ENCODE measurements around the gene ID2. TPM values are rescaled to one million over a fixed set of nuclear protein-coding genes. Genes with fewer than 3 reads are reported as not detected.

ID2 gene
- total RNA-seq, 1 experiment from 2014 or later: 90.9 TPM

DNA sequence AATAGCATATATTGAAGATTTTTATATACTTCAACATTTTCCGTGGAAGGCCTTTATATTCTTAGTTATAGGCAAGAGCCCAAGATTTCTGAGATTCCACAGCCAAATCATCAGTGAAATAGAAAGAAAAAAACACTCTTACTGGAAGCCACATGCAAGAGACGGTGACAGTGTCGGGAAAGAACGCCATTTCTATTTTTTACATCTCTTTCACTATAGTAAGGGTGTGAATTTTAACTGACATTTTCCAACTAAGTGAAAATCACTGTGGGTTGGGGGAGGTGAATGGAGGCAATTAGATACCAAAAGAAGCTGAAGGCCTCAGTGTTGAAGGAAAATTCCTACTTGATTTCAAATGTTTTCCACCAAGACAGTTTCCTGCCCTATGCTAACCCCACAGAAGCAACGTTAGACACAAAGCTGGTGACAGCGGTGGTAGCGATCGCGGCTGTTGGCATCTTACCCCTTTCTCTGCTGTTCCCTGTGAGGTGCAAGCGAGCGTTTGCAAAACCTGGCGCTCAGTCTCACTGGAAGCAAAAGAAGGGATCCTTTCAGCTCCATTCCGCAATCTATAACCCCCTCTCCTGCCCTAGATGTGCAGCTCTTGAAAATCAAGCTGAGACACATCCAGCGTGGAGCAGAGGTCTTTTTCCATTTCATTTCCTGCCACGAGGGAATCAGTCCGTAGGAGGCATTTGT is 20.0 kb downstream of the ID2 start:
- BruUV-seq (replicated peaks): no TSS peak
- H3K4me1 ChIP-seq: no peaks in the 10 kb centered on the region
- H3K4me3 ChIP-seq (ENCODE audit: low read depth, low read length): no peak overlapping the region
- no peaks in the 10 kb centered on the region for H3K27me3 ChIP-seq (replicated peaks; ENCODE audit: control insufficient read depth, insufficient read depth, low read length)
- TF ChIP-seq, protein P1, sequence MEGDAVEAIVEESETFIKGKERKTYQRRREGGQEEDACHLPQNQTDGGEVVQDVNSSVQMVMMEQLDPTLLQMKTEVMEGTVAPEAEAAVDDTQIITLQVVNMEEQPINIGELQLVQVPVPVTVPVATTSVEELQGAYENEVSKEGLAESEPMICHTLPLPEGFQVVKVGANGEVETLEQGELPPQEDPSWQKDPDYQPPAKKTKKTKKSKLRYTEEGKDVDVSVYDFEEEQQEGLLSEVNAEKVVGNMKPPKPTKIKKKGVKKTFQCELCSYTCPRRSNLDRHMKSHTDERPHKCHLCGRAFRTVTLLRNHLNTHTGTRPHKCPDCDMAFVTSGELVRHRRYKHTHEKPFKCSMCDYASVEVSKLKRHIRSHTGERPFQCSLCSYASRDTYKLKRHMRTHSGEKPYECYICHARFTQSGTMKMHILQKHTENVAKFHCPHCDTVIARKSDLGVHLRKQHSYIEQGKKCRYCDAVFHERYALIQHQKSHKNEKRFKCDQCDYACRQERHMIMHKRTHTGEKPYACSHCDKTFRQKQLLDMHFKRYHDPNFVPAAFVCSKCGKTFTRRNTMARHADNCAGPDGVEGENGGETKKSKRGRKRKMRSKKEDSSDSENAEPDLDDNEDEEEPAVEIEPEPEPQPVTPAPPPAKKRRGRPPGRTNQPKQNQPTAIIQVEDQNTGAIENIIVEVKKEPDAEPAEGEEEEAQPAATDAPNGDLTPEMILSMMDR (IDR thresholded peaks at IDR 0.05; ENCODE audit: insufficient read depth in 1 of 2, low read depth in 1 of 2, low read length in 1 of 2, severe bottlenecking in 1 of 2, unreplicated experiment in 1 of 2): no peak
- no peak overlapping the region for H3K4me3 Mint-ChIP-seq (ENCODE audit: unreplicated experiment)
- H3K27ac Mint-ChIP-seq (ENCODE audit: unreplicated experiment): no peak overlapping the region
- intact Hi-C loops (cut with micrococcal nuclease; ENCODE audit: unreplicated experiment): no loop called here
- H3K9me3 Mint-ChIP-seq (ENCODE audit: unreplicated experiment): peaks cover 5% of the 10 kb centered on the region
- no peaks in the 10 kb centered on the region for H3K36me3 ChIP-seq (ENCODE audit: control insufficient read depth, insufficient read depth, low read length)
- H3K27me3 Mint-ChIP-seq (ENCODE audit: insufficient read depth, unreplicated experiment): no peaks in the 10 kb centered on the region
- CTCF ChIA-PET: no interaction called here
- no peaks in the 10 kb centered on the region for H3K4me1 Mint-ChIP-seq (ENCODE audit: low read depth, unreplicated experiment)
- POLR2A ChIA-PET: no interaction called here
- no peaks in the 10 kb centered on the region for H3K9me3 ChIP-seq
- no peak for DNase-seq
- H3K36me3 Mint-ChIP-seq (ENCODE audit: insufficient read depth, unreplicated experiment): no peaks in the 10 kb centered on the region

DNA sequence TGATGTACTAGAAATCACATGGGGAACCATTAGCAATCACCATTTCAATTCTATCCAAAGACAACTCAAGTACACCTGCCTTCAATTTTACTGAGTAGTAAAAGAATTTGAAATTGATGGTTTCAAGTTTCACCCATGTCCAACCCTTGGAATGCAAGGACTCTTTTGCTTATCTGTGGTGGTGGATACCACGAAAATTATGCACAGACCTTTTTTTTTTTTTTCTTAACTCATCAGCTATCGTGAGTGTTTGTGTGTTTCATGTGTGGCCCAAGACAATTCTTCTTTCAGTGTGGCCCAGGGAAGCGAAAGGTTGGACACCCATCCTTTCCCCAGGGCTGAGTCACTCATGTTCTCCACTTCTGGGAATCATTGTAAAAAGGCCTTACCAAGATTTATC is 23.1 kb downstream of the ID2 start:
- Mint-ChIP-seq H3K27me3 (ENCODE audit: insufficient read depth, unreplicated experiment) (no peaks in the 10 kb centered on the region), H3K9me3 (ENCODE audit: unreplicated experiment) (peaks cover 17% of the 10 kb centered on the region), H3K4me1 (ENCODE audit: low read depth, unreplicated experiment) (peaks cover 6% of the 10 kb centered on the region), H3K4me3 (ENCODE audit: unreplicated experiment) (no peak overlapping the region), H3K36me3 (ENCODE audit: insufficient read depth, unreplicated experiment) (no peaks in the 10 kb centered on the region), H3K27ac (ENCODE audit: unreplicated experiment) (no peak overlapping the region)
- no peak for DNase-seq
- POLR2A ChIA-PET: no interaction called here
- Histone ChIP-seq H3K27me3 (replicated peaks; ENCODE audit: control insufficient read depth, insufficient read depth, low read length) (no peaks in the 10 kb centered on the region), H3K36me3 (ENCODE audit: control insufficient read depth, insufficient read depth, low read length) (no peaks in the 10 kb centered on the region), H3K9me3 (no peaks in the 10 kb centered on the region), H3K4me1 (no peaks in the 10 kb centered on the region), H3K4me3 (ENCODE audit: low read depth, low read length) (no peak overlapping the region)
- intact Hi-C loops (cut with micrococcal nuclease; ENCODE audit: unreplicated experiment): no loop called here
- BruUV-seq (replicated peaks): no TSS peak
- TF ChIP-seq, protein P1 (IDR thresholded peaks at IDR 0.05; ENCODE audit: insufficient read depth in 1 of 2, low read depth in 1 of 2, low read length in 1 of 2, severe bottlenecking in 1 of 2, unreplicated experiment in 1 of 2): no peak
- CTCF ChIA-PET: no interaction called here

DNA sequence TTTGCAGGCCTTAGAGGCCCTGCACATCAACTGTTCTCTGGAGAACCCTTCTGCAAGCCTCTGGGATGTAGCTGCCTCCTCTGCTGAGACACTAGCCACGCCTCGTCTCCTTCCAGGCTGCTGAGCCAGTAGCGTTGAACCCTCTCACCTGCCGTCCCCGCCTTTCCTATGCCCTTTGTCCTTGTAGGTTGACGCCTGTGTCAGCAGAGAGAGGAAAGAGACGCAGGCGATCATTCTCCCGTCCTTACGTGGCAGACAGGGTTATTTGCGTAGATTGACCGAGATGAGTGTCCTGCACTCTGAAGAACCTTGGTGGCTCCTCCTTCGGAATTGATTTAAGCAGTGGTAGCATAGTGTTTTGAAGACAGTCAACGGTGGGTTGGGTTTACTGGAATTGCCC is 27.8 kb downstream of the ID2 start:
- DNase-seq: no peak
- ChIA-PET POLR2A (no interaction called here), CTCF (no interaction called here)
- Histone ChIP-seq H3K4me3 (ENCODE audit: low read depth, low read length) (no peak overlapping the region), H3K27me3 (replicated peaks; ENCODE audit: control insufficient read depth, insufficient read depth, low read length) (no peaks in the 10 kb centered on the region), H3K4me1 (no peaks in the 10 kb centered on the region), H3K36me3 (ENCODE audit: control insufficient read depth, insufficient read depth, low read length) (no peaks in the 10 kb centered on the region), H3K9me3 (no peaks in the 10 kb centered on the region)
- no peak overlapping the region for H3K27ac Mint-ChIP-seq (ENCODE audit: unreplicated experiment)
- no peaks in the 10 kb centered on the region for H3K27me3 Mint-ChIP-seq (ENCODE audit: insufficient read depth, unreplicated experiment)
- TF ChIP-seq, protein P1 (IDR thresholded peaks at IDR 0.05; ENCODE audit: insufficient read depth in 1 of 2, low read depth in 1 of 2, low read length in 1 of 2, severe bottlenecking in 1 of 2, unreplicated experiment in 1 of 2): no peak
- no TSS peak for BruUV-seq (replicated peaks)
- H3K4me3 Mint-ChIP-seq (ENCODE audit: unreplicated experiment): no peak overlapping the region
- H3K4me1 Mint-ChIP-seq (ENCODE audit: low read depth, unreplicated experiment): peaks cover 6% of the 10 kb centered on the region
- H3K9me3 Mint-ChIP-seq (ENCODE audit: unreplicated experiment): peaks cover 17% of the 10 kb centered on the region
- H3K36me3 Mint-ChIP-seq (ENCODE audit: insufficient read depth, unreplicated experiment): no peaks in the 10 kb centered on the region
- intact Hi-C loops (cut with micrococcal nuclease; ENCODE audit: unreplicated experiment): no loop called here

Data from Caco-2 (cell line).